ENCODE results near the gene TICAM1. TPM values are rescaled to one million over a fixed set of nuclear protein-coding genes. Genes with fewer than 3 reads are reported as not detected.

TICAM1 gene
- total and polyA plus RNA-seq, 2 of the 8 experiments (the other 6 are each of a cell fraction or from before 2014, with no cell fraction given): 0.41 to 0.65 TPM

DNA sequence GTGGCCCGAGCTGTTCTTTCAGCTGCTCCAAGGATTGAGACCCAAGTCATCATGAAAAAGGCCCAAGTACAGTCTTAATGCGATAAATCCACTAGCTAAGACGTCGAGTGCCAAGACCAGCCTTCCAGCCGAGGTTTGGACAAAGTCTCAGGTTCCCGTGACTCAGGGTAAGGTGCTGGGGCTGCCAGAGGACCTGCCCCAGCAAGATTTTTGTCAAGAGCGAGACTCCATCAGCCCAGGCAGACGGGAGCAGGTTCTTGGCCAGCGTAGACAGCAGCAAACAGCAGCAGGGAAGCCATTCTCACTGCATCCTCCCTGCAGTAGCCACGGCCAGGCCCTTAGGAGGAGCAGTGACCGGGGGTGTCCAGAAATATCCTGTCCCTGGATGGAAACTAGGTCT lies 36.5 kb downstream of the TICAM1 start:
- Histone ChIP-seq H3K14ac (ENCODE audit: insufficient read length) (no peak overlapping the region), H4K8ac (ENCODE audit: extremely low read depth, insufficient read depth, low read length) (peak overlapping the region; percentile 5; the same call in 1 of the 2 replicates), H2BK5ac (ENCODE audit: low read depth, low read length) (no peak overlapping the region), H3K4me2 (ENCODE audit: insufficient read depth in 1 of 2, low read depth in 2 of 2, low read length in 2 of 2) (no peak overlapping the region), H3K9me3 (ENCODE audit: insufficient read depth in 2 of 2, low read depth in 1 of 2, low read length in 1 of 2) (no peaks in the 10 kb centered on the region), H3K4me3 (ENCODE audit: extremely low read depth in 1 of 4, insufficient read depth in 2 of 4, low read depth in 3 of 4, low read length in 4 of 4) (no peak overlapping the region), H2BK120ac (replicated peaks; ENCODE audit: low read depth, low read length) (no peak overlapping the region), H4K20me1 (replicated peaks in 1 of 2; ENCODE audit: control insufficient read depth in 1 of 2, insufficient read depth in 2 of 2, low read length in 2 of 2) (peaks cover 2 to 4% of the 10 kb centered on the region in 2 experiments), H2BK20ac (ENCODE audit: low read length) (no peak overlapping the region), H3K23me2 (ENCODE audit: low read depth, low read length) (peaks cover 4% of the 10 kb centered on the region; the same call in 1 of the 2 replicates), H3K27me3 (replicated peaks in 1 of 4; ENCODE audit: control insufficient read depth in 3 of 4, extremely low read depth in 1 of 4, insufficient read depth in 3 of 4, low read length in 3 of 4) (no peaks in the 10 kb centered on the region), H3K79me1 (ENCODE audit: low read depth, low read length) (peaks cover 9% of the 10 kb centered on the region), H4K91ac (replicated peaks; ENCODE audit: insufficient read length, low read length) (no peak overlapping the region), H3K4me1 (replicated peaks in 1 of 4; ENCODE audit: control insufficient read depth in 3 of 4, insufficient read depth in 4 of 4, low read length in 3 of 4) (peaks cover 0 to 8% (median 1%) of the 10 kb centered on the region in 4 experiments; a peak in 4 of 7 replicates), H3K9ac (replicated peaks in 1 of 4; ENCODE audit: extremely low read depth in 1 of 4, low read depth in 3 of 4, low read length in 3 of 4) (no peak overlapping the region), H3K56ac (replicated peaks; ENCODE audit: insufficient read length, low read depth, low read length) (no peak overlapping the region), H3K23ac (ENCODE audit: insufficient read length) (no peak overlapping the region), H2AFZ (ENCODE audit: low read length) (no peak overlapping the region), H3K4ac (replicated peaks; ENCODE audit: insufficient read length, low read depth, low read length) (no peak overlapping the region), H2BK15ac (ENCODE audit: low read length) (no peak overlapping the region), H3K18ac (ENCODE audit: extremely low read depth, low read length) (no peak overlapping the region), H3K36me3 (ENCODE audit: control insufficient read depth in 2 of 4, insufficient read depth in 4 of 4, low read length in 3 of 4) (peaks cover 5 to 28% (median 10%) of the 10 kb centered on the region in 4 experiments; a peak in 7 of 8 replicates), H2AK5ac (ENCODE audit: low read depth, low read length) (no peak overlapping the region), H3K27ac (ENCODE audit: low read depth, low read length) (no peak overlapping the region), H3K79me2 (ENCODE audit: control insufficient read depth in 1 of 2, insufficient read depth in 2 of 2, low read length in 2 of 2) (peaks cover 3 to 35% of the 10 kb centered on the region in 2 experiments; a peak in 3 of 4 replicates), H2BK12ac (ENCODE audit: low read depth, low read length) (no peak overlapping the region), H4K5ac (ENCODE audit: insufficient read length, low read depth, low read length) (no peak overlapping the region)
- FAIRE-seq (no peak), DNase-seq (ENCODE audit: low read depth in 1 of 2, low spot score in 2 of 2) (no peak)
- CTCF ChIA-PET (ENCODE audit: partially characterized antibody): interaction anchor here (0.7 to 1.4 kb wide), 2 partner anchors 62 to 765 kb away, joined by 3 to 8 read pairs; no protein-coding TSS in a partner anchor
- POLR2A ChIA-PET (ENCODE audit: partially characterized antibody): interaction anchor here (1.1 kb wide), 1 partner anchor 62 kb away, joined by 3 read pairs; no protein-coding TSS in a partner anchor
- no peak for TF ChIP-seq MAFK (IDR thresholded peaks at IDR 0.05; ENCODE audit: low read depth, low read length)
- no peak for TF ChIP-seq CTBP2 (IDR thresholded peaks at IDR 0.05; ENCODE audit: borderline replicate concordance, insufficient read depth, insufficient read length, low read length)
- 94% methylated on average over 10 of the region's 11 CpGs; no CpG with 5 or more reads in 1 of the 2 experiments for WGBS, 2 experiments (ENCODE audit: extremely low coverage in 1 of 2, insufficient coverage in 1 of 2, insufficient read length in 1 of 2, insufficient replicate concordance in 2 of 2, low coverage in 1 of 2, low lambda C conversion rate in 2 of 2, missing lambda C conversion rate in 1 of 2)

All from H1 (cell line).